ENCODE results near the gene DCTN4. TPM values are rescaled to one million over a fixed set of nuclear protein-coding genes. Genes with fewer than 3 reads are reported as not detected.

DCTN4 gene
- total RNA-seq, 1 experiment from 2014 or later, result 40.5 TPM

DNA sequence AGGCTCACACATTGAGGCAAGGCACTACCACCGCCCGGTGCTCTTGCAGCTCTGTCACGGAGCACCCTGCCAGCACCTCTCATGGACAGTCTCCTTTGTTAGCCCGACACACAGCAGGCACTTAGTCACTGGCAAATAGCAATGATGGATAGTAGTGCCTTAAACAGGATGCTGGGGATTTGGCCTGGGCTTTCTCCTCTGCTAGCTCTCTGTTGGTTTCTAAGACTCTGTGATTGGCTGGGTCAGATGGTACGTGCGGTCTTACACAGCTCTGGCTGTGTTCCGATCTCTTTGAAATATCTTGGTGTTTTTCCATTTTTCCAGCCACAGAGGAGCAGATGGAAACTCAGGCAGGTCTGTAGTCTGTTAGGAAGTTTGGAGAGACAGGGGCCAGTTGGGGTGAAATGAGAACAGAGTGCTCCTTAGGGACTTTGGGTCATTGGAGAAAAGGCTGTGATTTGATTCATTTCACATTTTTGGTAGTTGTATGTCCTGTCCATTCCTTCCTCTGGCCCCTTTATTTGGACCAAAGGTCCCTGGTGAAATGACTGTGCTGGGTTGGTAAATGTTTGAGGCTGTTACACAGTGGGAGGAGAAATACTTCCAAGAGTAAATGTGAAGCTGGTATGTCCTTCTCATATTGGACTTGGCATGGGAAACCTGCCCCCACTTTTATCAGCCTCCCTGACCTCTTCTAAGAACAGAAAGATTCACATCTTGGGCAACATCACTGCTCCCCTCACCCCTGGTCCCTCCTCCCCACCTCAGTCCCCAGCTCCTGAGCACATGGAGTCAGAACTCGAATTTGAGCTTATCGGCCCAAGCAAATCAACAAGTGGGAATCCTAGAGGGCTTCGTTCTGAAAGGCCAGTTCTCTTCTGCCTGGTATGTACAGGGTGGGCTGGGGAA is 23.1 kb upstream of the DCTN4 start:
- Histone ChIP-seq H3K9me3 (ENCODE audit: low read length) (no peaks in the 10 kb centered on the region), H3K4me2 (ENCODE audit: low read length) (peak overlapping the region; percentile 99), H3K36me3 (ENCODE audit: low read depth, low read length) (no peaks in the 10 kb centered on the region), H3K27me3 (ENCODE audit: low read length) (no peaks in the 10 kb centered on the region), H3F3A (ENCODE audit: low read length, unreplicated experiment) (peaks cover 6% of the 10 kb centered on the region), H2AFZ (ENCODE audit: low read length) (no peak overlapping the region), H3K79me2 (ENCODE audit: low read length) (peaks cover 41% of the 10 kb centered on the region), H4K20me1 (ENCODE audit: low read length) (no peaks in the 10 kb centered on the region), H3K4me3 (ENCODE audit: low read length) (no peak overlapping the region), H3K27ac (ENCODE audit: low read length) (no peak overlapping the region), H3K9me2 (replicated peaks; ENCODE audit: low read length) (no peaks in the 10 kb centered on the region), H3K9ac (ENCODE audit: low read length) (no peak overlapping the region), H3K4me1 (ENCODE audit: insufficient read depth, low read length) (peaks cover 58% of the 10 kb centered on the region)
- intact Hi-C loops (cut with micrococcal nuclease), result no loop called here
- DNase-seq (peak; percentile 20), ATAC-seq (no peak)
- BruUV-seq (replicated peaks), result no TSS peak
- TF ChIP-seq, protein P1, sequence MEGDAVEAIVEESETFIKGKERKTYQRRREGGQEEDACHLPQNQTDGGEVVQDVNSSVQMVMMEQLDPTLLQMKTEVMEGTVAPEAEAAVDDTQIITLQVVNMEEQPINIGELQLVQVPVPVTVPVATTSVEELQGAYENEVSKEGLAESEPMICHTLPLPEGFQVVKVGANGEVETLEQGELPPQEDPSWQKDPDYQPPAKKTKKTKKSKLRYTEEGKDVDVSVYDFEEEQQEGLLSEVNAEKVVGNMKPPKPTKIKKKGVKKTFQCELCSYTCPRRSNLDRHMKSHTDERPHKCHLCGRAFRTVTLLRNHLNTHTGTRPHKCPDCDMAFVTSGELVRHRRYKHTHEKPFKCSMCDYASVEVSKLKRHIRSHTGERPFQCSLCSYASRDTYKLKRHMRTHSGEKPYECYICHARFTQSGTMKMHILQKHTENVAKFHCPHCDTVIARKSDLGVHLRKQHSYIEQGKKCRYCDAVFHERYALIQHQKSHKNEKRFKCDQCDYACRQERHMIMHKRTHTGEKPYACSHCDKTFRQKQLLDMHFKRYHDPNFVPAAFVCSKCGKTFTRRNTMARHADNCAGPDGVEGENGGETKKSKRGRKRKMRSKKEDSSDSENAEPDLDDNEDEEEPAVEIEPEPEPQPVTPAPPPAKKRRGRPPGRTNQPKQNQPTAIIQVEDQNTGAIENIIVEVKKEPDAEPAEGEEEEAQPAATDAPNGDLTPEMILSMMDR (conservative IDR thresholded peaks at IDR 0.05; ENCODE audit: low read depth, low read length), result no peak
- no peak for TF ChIP-seq EZH2 (IDR thresholded peaks at IDR 0.05; ENCODE audit: low read length, unreplicated experiment)
- TF ChIP-seq EZH2phosphoT487 (IDR thresholded peaks at IDR 0.05; ENCODE audit: borderline replicate concordance, low read length), result no peak
- POLR2A ChIA-PET (ENCODE audit: unreplicated experiment), result interaction anchor here (0.5 kb wide), 1 partner anchor 13 kb away, joined by 3 read pairs; no protein-coding TSS in a partner anchor
- CTCF ChIA-PET, result no interaction called here

DNA sequence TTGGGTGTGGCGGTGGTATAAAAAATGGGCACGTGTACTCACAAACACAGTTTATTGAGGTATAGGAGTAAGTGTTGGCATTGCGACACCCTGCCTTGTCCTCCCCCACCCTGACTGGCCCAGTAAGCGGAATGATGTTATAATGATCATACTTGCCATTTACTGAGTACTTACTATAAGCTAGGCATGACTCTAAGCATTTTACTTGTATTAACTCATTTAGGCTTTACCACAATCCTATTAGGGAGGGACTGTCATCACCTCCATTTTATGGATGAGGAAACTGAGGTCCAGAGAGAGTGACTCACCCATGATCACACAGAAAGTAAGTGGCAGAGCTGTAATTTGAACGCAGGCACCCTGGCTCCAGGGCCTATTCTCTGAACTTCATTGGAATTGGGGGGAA is 22.0 kb upstream of the DCTN4 start:
- Histone ChIP-seq H3K4me2 (ENCODE audit: low read length) (peak overlapping the region; percentile 99; the same call in 1 of the 2 replicates), H2AFZ (ENCODE audit: low read length) (no peak overlapping the region), H4K20me1 (ENCODE audit: low read length) (no peaks in the 10 kb centered on the region), H3K4me3 (ENCODE audit: low read length) (no peak overlapping the region), H3K36me3 (ENCODE audit: low read depth, low read length) (no peaks in the 10 kb centered on the region), H3K4me1 (ENCODE audit: insufficient read depth, low read length) (peaks cover 58% of the 10 kb centered on the region), H3K9me2 (replicated peaks; ENCODE audit: low read length) (no peaks in the 10 kb centered on the region), H3K27ac (ENCODE audit: low read length) (no peak overlapping the region), H3K9ac (ENCODE audit: low read length) (no peak overlapping the region), H3K9me3 (ENCODE audit: low read length) (no peaks in the 10 kb centered on the region), H3K27me3 (ENCODE audit: low read length) (no peaks in the 10 kb centered on the region), H3F3A (ENCODE audit: low read length, unreplicated experiment) (peaks cover 6% of the 10 kb centered on the region), H3K79me2 (ENCODE audit: low read length) (peaks cover 35% of the 10 kb centered on the region)
- no TSS peak for BruUV-seq (replicated peaks)
- ChIA-PET POLR2A (ENCODE audit: unreplicated experiment) (no interaction called here), CTCF (interaction anchor here (0.6 kb wide), 1 partner anchor 23 kb away, joined by 3 read pairs; no protein-coding TSS in a partner anchor)
- ATAC-seq (no peak), DNase-seq (peak; percentile 38)
- TF ChIP-seq, protein P1 (conservative IDR thresholded peaks at IDR 0.05; ENCODE audit: low read depth, low read length), result no peak
- TF ChIP-seq EZH2 (IDR thresholded peaks at IDR 0.05; ENCODE audit: low read length, unreplicated experiment) (no peak), EZH2phosphoT487 (IDR thresholded peaks at IDR 0.05; ENCODE audit: borderline replicate concordance, low read length) (no peak)
- intact Hi-C loops (cut with micrococcal nuclease), result no loop called here

GRCh38 chr5:150780187-150780692 is 21.4 kb upstream of the DCTN4 start:
- Histone ChIP-seq H3K79me2 (ENCODE audit: low read length) (peaks cover 35% of the 10 kb centered on the region), H2AFZ (ENCODE audit: low read length) (no peak overlapping the region), H4K20me1 (ENCODE audit: low read length) (no peaks in the 10 kb centered on the region), H3K36me3 (ENCODE audit: low read depth, low read length) (no peaks in the 10 kb centered on the region), H3K9me3 (ENCODE audit: low read length) (no peaks in the 10 kb centered on the region), H3K4me3 (ENCODE audit: low read length) (no peak overlapping the region), H3K4me2 (ENCODE audit: low read length) (peak overlapping the region; percentile 99), H3K27me3 (ENCODE audit: low read length) (no peaks in the 10 kb centered on the region), H3K4me1 (ENCODE audit: insufficient read depth, low read length) (peaks cover 58% of the 10 kb centered on the region), H3F3A (ENCODE audit: low read length, unreplicated experiment) (peaks cover 6% of the 10 kb centered on the region), H3K9me2 (replicated peaks; ENCODE audit: low read length) (no peaks in the 10 kb centered on the region), H3K27ac (ENCODE audit: low read length) (no peak overlapping the region), H3K9ac (ENCODE audit: low read length) (no peak overlapping the region)
- intact Hi-C loops (cut with micrococcal nuclease), result no loop called here
- POLR2A ChIA-PET (ENCODE audit: unreplicated experiment), result no interaction called here
- DNase-seq, result no peak
- CTCF ChIA-PET, result no interaction called here
- BruUV-seq (replicated peaks), result no TSS peak
- ATAC-seq, result no peak
- TF ChIP-seq EZH2 (IDR thresholded peaks at IDR 0.05; ENCODE audit: low read length, unreplicated experiment), result no peak
- TF ChIP-seq EZH2phosphoT487 (IDR thresholded peaks at IDR 0.05; ENCODE audit: borderline replicate concordance, low read length), result no peak
- TF ChIP-seq, protein P1 (conservative IDR thresholded peaks at IDR 0.05; ENCODE audit: low read depth, low read length), result no peak

Measured in PC-3 (cell line).